Fibroblast of lung (primary cell): ENCODE data around the gene CFB. TPM values are rescaled to one million over a fixed set of nuclear protein-coding genes. Genes with fewer than 3 reads are reported as not detected.

Experiments
- DNase-seq, 2 donors: peaks; one replicate each; pipeline versions ENCODE4 v3.0.0 to v3.0.0-alpha.2; 2010; ENCODE audit warnings: low read depth in 2 of 2
- H2AFZ ChIP-seq: 2 replicates; pipeline ENCODE4 v1.5.1; 2012; ENCODE audit warnings: low read length, control low read depth, inconsistent platforms
- H3K27ac ChIP-seq: 2 replicates; pipeline ENCODE4 v1.5.1; 2011; ENCODE audit warnings: low read length, control low read depth; ENCODE audit not compliant: insufficient read depth
- H3K27me3 ChIP-seq: 2 replicates; pipeline ENCODE4 v1.5.1; 2011; ENCODE audit warnings: mild to moderate bottlenecking, low read length; ENCODE audit not compliant: control insufficient read depth, insufficient read depth
- H3K36me3 ChIP-seq: 2 replicates; pipeline ENCODE4 v1.5.1; 2011; ENCODE audit warnings: low read length; ENCODE audit not compliant: control insufficient read depth, insufficient read depth
- H3K4me1 ChIP-seq: 2 replicates; pipeline ENCODE4 v1.5.1; 2011; ENCODE audit warnings: low read length; ENCODE audit not compliant: control insufficient read depth, insufficient read depth; ENCODE audit errors: extremely low read depth
- H3K4me2 ChIP-seq: 2 replicates; pipeline ENCODE4 v1.5.1; 2011; ENCODE audit warnings: low read length, control low read depth; ENCODE audit not compliant: insufficient read depth; ENCODE audit errors: extremely low read depth
- H3K4me3 ChIP-seq, 4 experiments: fragments of 200-600 bp in 1 of 4; sonication (generic) in 1 of 4; replicated peaks in 1 of 4; 2 replicates each; pipeline ENCODE4 v1.5.1; 2011 to 2016; ENCODE audit warnings: low read length in 4 of 4, low read depth in 3 of 4, mild to moderate bottlenecking in 3 of 4, control low read depth in 2 of 4, inconsistent platforms in 1 of 4, mixed read lengths in 1 of 4; ENCODE audit not compliant: insufficient read depth in 1 of 4; ENCODE audit errors: control extremely low read depth in 1 of 4
- H3K79me2 ChIP-seq: 2 replicates; pipeline ENCODE4 v1.5.1; 2012; ENCODE audit warnings: mild to moderate bottlenecking, low read length, inconsistent platforms; ENCODE audit not compliant: control insufficient read depth, insufficient read depth
- H3K9ac ChIP-seq: 2 replicates; pipeline ENCODE4 v1.5.1; 2011; ENCODE audit warnings: mild to moderate bottlenecking, low read length, control low read depth; ENCODE audit not compliant: insufficient read depth
- H3K9me3 ChIP-seq: 2 replicates; pipeline ENCODE4 v1.5.1; 2012; ENCODE audit warnings: low read depth, low read length; ENCODE audit not compliant: control insufficient read depth, insufficient read depth
- H4K20me1 ChIP-seq: 2 replicates; pipeline ENCODE4 v1.5.1; 2011; ENCODE audit warnings: low read length; ENCODE audit not compliant: control insufficient read depth, insufficient read depth; ENCODE audit errors: extremely low read depth
- CTCF ChIP-seq, 2 donors: IDR thresholded peaks in 1 of 2; conservative IDR thresholded peaks in 1 of 2; 1 replicate in 1 of 2; 2 replicates in 1 of 2; pipeline ENCODE4 v1.5.1; 2011 to 2012; ENCODE audit warnings: low read length in 2 of 2, control low read depth in 1 of 2, inconsistent platforms in 1 of 2, low read depth in 1 of 2, mild to moderate bottlenecking in 1 of 2
- EZH2 ChIP-seq: IDR thresholded peaks from 2 replicates; pipeline ENCODE4 v1.5.1; 2012; ENCODE audit warnings: low read length, control low read depth, mild to moderate bottlenecking; ENCODE audit errors: missing control alignments
- polyA minus RNA-seq: library from RNA; depleted of rRNA, polyadenylated mRNA; stranded (reverse); fragments of >200 nt; gene quantifications from 2 replicates; pipeline ENCODE4 v1.2.3, GENCODE V29; 2011; ENCODE audit warnings: low replicate concordance
- polyA plus RNA-seq, 2 donors: library from polyadenylated mRNA; depleted of rRNA in 1 of 2; stranded (reverse) in 1 of 2; unstranded in 1 of 2; fragments of >200 nt; gene quantifications; 2 replicates each; pipeline ENCODE4 v1.2.1, GENCODE V29; 2011 to 2012; ENCODE audit warnings: missing spikeins in 1 of 2
- total RNA-seq: library from RNA; depleted of rRNA; stranded (reverse); fragments of >200 nt; gene quantifications from 2 replicates; pipeline ENCODE4 v1.2.1, GENCODE V29; 2014

CFB gene
- total RNA-seq (62.9 and 87.1 TPM in 2 replicates), polyA plus RNA-seq (21.7 and 22.9 TPM in 2 replicates), polyA minus RNA-seq (21.0 and 30.6 TPM in 2 replicates)
- 15.2 and 15.6 TPM in 2 replicates for polyA plus RNA-seq (2012)

- Histone ChIP-seq H3K9ac (peak within 1 kb of the TSS; percentile 3), H3K27ac (peak within 1 kb of the TSS; percentile 80), H3K4me3 (peak within 1 kb of the TSS; percentile 7 to 50 (median 32)), H2AFZ (peak within 1 kb of the TSS; percentile 82), H4K20me1 (no peaks in the 10 kb centered on the region), H3K4me2 (peak within 1 kb of the TSS; percentile 100), H3K79me2 (no peaks in the 10 kb centered on the region), H3K9me3 (no peaks in the 10 kb centered on the region), H3K36me3 (peaks cover 2% of the 10 kb centered on the region), H3K4me1 (peaks cover 12% of the 10 kb centered on the region), H3K27me3 (peaks cover 4% of the 10 kb centered on the region)
- DNase-seq, result peak; percentile 80 to 85
- TF ChIP-seq EZH2 (no peak), CTCF (conservative IDR thresholded peaks at IDR 0.05 in 1 of 2, IDR thresholded peaks at IDR 0.05 in 1 of 2; ENCODE audit: low read depth in 1 of 2, low read length in 2 of 2) (no peak)
These were observed at the start of gene CFB for GRCh38 chr6:31945507-31946369. TSS of gene CFB (plus strand) at chr6:31946095. CDS start at chr6:31946222, 127 bp downstream.

GRCh38 chr6:31896493-31896855 lies 49.4 kb upstream of the CFB start:
- Histone ChIP-seq H3K36me3 (peaks cover 5% of the 10 kb centered on the region), H3K79me2 (peaks cover 9% of the 10 kb centered on the region), H4K20me1 (no peaks in the 10 kb centered on the region), H3K4me3 (peak overlapping the region; percentile 66 to 97 (median 88)), H3K27ac (no peak overlapping the region), H3K9me3 (no peaks in the 10 kb centered on the region), H3K4me1 (peaks cover 10% of the 10 kb centered on the region), H3K4me2 (peak overlapping the region; percentile 74), H2AFZ (no peak overlapping the region), H3K27me3 (no peaks in the 10 kb centered on the region), H3K9ac (peak overlapping the region; percentile 63)
- no peak for DNase-seq
- TF ChIP-seq CTCF (conservative IDR thresholded peaks at IDR 0.05 in 1 of 2, IDR thresholded peaks at IDR 0.05 in 1 of 2; ENCODE audit: low read depth in 1 of 2, low read length in 2 of 2), result no peak
- TF ChIP-seq EZH2, result no peak

GRCh38 chr6:31896856-31897611 lies 48.9 kb upstream of the CFB start:
- Histone ChIP-seq H3K9me3 (no peaks in the 10 kb centered on the region), H3K4me3 (peak overlapping the region; percentile 66 to 97 (median 88)), H3K4me2 (peak overlapping the region; percentile 74), H3K4me1 (peaks cover 10% of the 10 kb centered on the region), H3K79me2 (peaks cover 9% of the 10 kb centered on the region), H3K27ac (no peak overlapping the region), H3K9ac (peak overlapping the region; percentile 63), H2AFZ (peak overlapping the region; percentile 51), H3K36me3 (peaks cover 5% of the 10 kb centered on the region), H4K20me1 (no peaks in the 10 kb centered on the region), H3K27me3 (no peaks in the 10 kb centered on the region)
- TF ChIP-seq EZH2 (no peak), CTCF (conservative IDR thresholded peaks at IDR 0.05 in 1 of 2, IDR thresholded peaks at IDR 0.05 in 1 of 2; ENCODE audit: low read depth in 1 of 2, low read length in 2 of 2) (no peak)
- DNase-seq, result no peak
